ENCODE data around the gene LRRFIP1.

LRRFIP1 gene

DNA sequence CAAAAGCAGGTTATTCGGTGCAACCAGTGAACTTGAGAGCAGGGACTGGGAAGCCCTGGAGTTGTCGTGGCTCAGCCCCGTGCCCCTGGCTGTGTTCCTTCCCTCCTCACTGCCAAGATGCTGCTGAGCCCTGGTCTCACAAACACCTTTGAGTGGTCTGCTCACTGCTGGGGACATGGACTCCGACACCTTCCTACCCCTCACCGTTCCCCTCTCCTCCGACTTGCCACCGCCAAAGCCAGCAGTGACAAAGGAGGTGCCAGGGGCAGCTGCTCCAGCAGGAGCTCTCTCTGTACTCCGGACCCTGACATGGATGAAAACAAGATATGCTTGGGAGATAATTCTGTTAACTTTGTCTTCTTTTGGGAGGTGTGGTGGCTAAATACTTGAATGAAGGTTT is 17.9 kb downstream of the LRRFIP1 start:
- Mint-ChIP-seq H3K27me3 (peaks cover 53 to 54% of the 10 kb centered on the region in 2 donors), H3K27ac (no peak overlapping the region), H3K36me3 (ENCODE audit: insufficient read depth) (no peaks in the 10 kb centered on the region), H3K4me1 (ENCODE audit: low read depth in 2 of 2) (no peaks in the 10 kb centered on the region), H3K4me3 (no peak overlapping the region), H3K9me3 (no peaks in the 10 kb centered on the region)
- ATAC-seq (replicated peaks) (no peak), DNase-seq (no peak)

DNA sequence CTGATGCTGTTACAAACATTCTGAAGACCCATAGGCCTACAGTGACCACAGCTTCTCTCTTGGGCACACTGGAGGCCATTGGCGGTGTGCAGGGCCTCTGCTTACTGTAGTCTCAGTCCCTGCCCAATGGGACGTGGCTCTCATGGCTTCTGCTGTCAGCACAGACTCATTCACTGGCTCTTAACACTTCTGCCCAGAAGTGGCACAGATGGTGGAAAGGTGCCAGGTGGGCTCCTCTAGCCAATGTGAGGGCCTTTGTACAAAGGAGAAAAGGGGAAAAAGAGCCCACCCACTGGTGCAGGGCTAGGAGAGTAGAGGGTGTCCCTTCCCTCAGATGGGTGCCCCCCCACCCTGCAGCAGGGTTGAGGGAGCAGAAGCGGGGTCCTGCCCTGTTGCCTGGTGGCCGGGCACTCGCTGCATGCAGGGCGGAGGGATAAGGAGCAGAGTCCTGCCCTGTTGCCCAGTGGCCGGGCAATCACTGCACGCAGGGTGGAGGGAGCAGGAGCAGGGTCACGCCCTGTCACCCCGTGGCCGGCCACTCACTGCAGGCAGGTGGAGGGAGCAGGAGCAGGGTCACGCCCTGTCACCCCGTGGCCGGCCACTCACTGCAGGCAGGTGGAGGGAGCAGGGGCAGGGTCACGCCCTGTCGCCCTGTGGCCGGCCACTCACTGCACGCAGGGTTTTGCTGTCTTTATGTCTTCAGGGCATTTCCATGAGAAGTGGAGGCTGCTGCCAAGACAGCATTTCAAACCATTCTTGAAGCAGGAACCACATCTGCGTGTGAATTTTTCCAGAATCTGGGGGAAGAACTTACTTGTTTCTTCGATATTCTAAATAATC is 20.0 kb downstream of the LRRFIP1 start:
- no peaks in the 10 kb centered on the region for H3K9me3 Mint-ChIP-seq
- no peak overlapping the region for H3K27ac Mint-ChIP-seq
- DNase-seq (no peak), ATAC-seq (replicated peaks) (no peak)
- H3K27me3 Mint-ChIP-seq, result peaks cover 60 to 67% of the 10 kb centered on the region in 2 donors
- no peaks in the 10 kb centered on the region for H3K4me1 Mint-ChIP-seq (ENCODE audit: low read depth in 2 of 2)
- H3K4me3 Mint-ChIP-seq, result no peak overlapping the region
- H3K36me3 Mint-ChIP-seq (ENCODE audit: insufficient read depth), result no peaks in the 10 kb centered on the region

GRCh38 chr2:237648016-237648381 is 20.6 kb downstream of the LRRFIP1 start:
- Mint-ChIP-seq H3K4me3 (no peak overlapping the region), H3K4me1 (ENCODE audit: low read depth in 2 of 2) (no peaks in the 10 kb centered on the region), H3K9me3 (no peaks in the 10 kb centered on the region), H3K27ac (no peak overlapping the region), H3K36me3 (ENCODE audit: insufficient read depth) (no peaks in the 10 kb centered on the region), H3K27me3 (peaks cover 65 to 73% of the 10 kb centered on the region in 2 donors)
- DNase-seq (no peak), ATAC-seq (replicated peaks) (no peak)

DNA sequence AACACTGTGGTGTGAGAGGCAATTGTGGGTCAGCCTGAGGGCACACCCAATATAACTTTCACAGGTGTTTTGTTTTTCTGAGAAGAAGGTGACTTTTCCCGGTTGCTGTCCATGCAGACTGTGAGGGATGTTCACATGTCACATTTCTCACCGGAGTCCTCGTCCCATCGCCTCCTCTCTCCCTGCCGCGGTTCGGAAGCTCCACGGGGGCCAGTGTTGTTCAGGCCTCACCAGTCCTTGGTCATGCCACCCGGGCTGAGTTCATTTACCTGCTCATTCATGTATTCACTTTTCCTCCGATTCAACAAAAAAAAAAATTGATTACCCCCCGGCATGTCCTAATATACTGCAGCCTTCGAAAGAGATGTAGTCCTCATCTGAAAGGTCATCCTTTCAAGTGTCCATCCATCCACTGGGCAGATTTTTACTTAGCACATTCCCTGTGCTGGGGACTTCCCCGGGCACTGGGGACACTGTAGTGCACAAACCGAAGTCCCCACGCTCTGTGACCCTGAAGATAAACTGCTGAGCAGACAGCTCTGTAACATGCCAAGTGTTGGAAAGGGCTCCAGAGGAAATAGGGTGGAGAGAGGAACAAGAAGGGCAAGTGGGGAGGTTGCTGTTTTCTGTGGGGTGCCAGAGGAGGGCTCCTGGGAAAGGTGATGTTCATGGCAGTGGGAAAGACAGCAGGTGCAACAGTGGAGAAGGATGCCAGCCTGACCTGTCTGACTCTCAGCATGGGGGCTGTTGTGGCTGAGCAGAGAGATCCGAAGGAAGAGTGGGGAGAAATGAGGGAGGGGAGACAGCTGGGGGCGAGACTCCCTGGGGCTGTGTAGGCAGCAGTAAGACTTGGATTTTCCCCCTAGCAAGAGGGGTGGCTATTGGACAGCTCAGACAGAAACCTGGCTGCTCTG is 22.4 kb downstream of the LRRFIP1 start:
- DNase-seq, result no peak
- no peak for ATAC-seq (replicated peaks)
- peaks cover 60 to 67% of the 10 kb centered on the region in 2 donors for H3K27me3 Mint-ChIP-seq
- no peaks in the 10 kb centered on the region for H3K9me3 Mint-ChIP-seq
- H3K4me1 Mint-ChIP-seq (ENCODE audit: low read depth in 2 of 2), result peaks cover 0 to 6% of the 10 kb centered on the region in 2 donors
- H3K27ac Mint-ChIP-seq, result no peak overlapping the region
- no peak overlapping the region for H3K4me3 Mint-ChIP-seq
- H3K36me3 Mint-ChIP-seq (ENCODE audit: insufficient read depth), result no peaks in the 10 kb centered on the region

DNA sequence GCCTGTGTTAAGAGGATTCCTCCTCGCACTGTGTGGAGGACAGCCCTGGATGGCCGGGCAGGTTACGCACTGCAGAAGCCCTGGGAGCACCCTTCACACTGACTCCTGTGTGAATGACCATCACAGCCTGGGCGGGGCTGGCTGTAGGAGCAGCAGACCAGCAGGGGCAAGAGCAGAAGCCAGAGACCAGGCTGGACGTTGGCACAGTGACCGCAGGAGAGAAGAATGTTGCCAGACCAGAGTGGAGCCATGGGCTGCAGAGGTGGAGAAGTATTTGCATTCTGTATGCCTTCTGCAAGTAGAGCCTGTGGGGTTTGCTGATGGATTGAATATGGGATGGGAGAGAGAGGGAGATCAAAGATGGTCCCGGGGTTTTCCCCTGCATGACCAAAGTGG is 23.1 kb downstream of the LRRFIP1 start:
- ATAC-seq (replicated peaks) (no peak), DNase-seq (no peak)
- Mint-ChIP-seq H3K36me3 (ENCODE audit: insufficient read depth) (no peaks in the 10 kb centered on the region), H3K4me3 (no peak overlapping the region), H3K27me3 (peaks cover 55 to 60% of the 10 kb centered on the region in 2 donors), H3K27ac (no peak overlapping the region), H3K9me3 (no peaks in the 10 kb centered on the region), H3K4me1 (ENCODE audit: low read depth in 2 of 2) (peaks cover 0 to 6% of the 10 kb centered on the region in 2 donors)

DNA sequence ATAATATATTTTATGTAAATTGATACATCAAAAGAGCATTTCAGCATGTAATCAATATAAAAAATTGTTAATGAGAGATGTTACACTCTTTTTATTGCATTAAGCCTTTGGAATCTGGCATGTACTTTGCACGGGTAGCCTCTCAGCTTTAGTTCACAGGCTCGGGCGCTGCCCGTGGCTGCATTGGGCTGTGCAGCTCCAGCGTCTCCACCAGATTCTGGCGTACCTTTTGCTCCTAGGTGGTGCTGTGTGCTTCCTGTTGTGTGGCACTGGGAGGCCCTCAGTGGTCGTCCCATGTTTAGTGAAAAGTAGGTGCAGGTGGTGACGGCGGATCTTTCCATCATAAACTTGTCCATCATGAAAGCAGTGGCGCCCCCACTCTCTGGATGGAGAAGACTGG is 24.4 kb downstream of the LRRFIP1 start:
- peaks cover 56 to 57% of the 10 kb centered on the region in 2 donors for H3K27me3 Mint-ChIP-seq
- H3K4me3 Mint-ChIP-seq, result no peak overlapping the region
- H3K4me1 Mint-ChIP-seq (ENCODE audit: low read depth in 2 of 2), result peaks cover 0 to 6% of the 10 kb centered on the region in 2 donors
- no peaks in the 10 kb centered on the region for H3K9me3 Mint-ChIP-seq
- DNase-seq (no peak), ATAC-seq (replicated peaks) (no peak)
- H3K27ac Mint-ChIP-seq, result no peak overlapping the region
- H3K36me3 Mint-ChIP-seq (ENCODE audit: insufficient read depth), result no peaks in the 10 kb centered on the region

DNA sequence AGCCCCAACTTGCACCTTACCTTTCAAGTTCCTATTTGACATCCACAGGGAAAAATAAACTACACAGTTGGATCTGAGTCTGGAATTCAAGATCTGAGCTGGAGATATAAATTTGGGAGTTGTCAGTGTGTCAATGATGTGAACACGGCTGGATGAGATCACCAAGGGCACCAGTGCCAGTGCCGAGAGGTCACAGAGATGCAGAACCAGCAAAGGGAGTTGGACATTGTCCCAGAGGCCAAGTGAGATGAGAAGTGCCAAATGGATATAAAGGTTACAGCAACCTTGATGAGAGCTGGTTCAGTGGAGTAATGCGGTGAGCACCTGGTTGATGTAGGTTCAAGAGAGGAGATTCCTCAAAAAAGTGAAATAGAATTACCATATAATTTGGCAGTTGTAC is 24.8 kb downstream of the LRRFIP1 start:
- DNase-seq (no peak), ATAC-seq (replicated peaks) (no peak)
- peaks cover 54 to 56% of the 10 kb centered on the region in 2 donors for H3K27me3 Mint-ChIP-seq
- H3K4me1 Mint-ChIP-seq (ENCODE audit: low read depth in 2 of 2), result peaks cover 0 to 6% of the 10 kb centered on the region in 2 donors
- no peaks in the 10 kb centered on the region for H3K36me3 Mint-ChIP-seq (ENCODE audit: insufficient read depth)
- no peak overlapping the region for H3K4me3 Mint-ChIP-seq
- no peak overlapping the region for H3K27ac Mint-ChIP-seq
- no peaks in the 10 kb centered on the region for H3K9me3 Mint-ChIP-seq

- no peak overlapping the region for H3K27ac Mint-ChIP-seq
- no peak for ATAC-seq (replicated peaks)
- DNase-seq, result no peak
- peaks cover 47 to 59% of the 10 kb centered on the region in 2 donors for H3K27me3 Mint-ChIP-seq
- peaks cover 0 to 6% of the 10 kb centered on the region in 2 donors for H3K4me1 Mint-ChIP-seq (ENCODE audit: low read depth in 2 of 2)
- no peak overlapping the region for H3K4me3 Mint-ChIP-seq
- H3K36me3 Mint-ChIP-seq (ENCODE audit: insufficient read depth), result no peaks in the 10 kb centered on the region
- H3K9me3 Mint-ChIP-seq, result no peaks in the 10 kb centered on the region
Observed at GRCh38 chr2:237652854-237653253, 25.5 kb downstream of the LRRFIP1 start.

DNA sequence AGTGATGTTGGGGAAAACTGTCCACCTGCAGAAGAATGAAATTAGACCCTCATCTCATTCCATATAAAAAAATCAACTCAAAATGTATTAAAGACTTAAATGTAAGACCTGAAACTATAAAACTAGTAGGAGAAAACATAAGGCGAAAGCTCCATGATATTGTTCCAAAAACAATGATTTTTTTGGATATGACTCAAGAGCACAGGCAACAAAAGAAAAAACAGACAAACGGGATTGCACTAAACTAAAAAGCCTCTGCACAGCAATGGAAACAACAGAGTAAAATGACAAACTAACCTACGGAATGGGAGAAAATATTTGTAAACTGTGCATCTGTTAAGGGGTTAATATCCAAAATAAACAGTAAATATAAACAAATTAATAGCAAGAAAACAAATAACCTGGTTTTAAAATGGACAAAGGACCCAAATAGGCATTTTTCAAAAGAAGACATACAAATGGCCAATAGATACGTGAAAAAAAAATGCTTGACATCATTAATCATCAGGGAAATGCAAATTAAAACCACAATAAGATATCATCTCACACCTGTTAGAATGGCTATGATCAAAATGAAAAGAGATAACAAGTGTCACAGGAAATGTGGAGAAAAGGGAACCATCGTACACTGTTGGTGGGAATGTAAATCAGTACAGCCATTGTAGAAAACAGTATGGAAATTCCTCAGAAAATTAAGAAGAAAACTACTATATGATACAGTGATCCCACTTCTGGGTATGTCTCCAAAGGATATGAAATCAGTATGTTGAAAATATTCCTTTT is 26.6 kb downstream of the LRRFIP1 start:
- no peak overlapping the region for H3K27ac Mint-ChIP-seq
- no peaks in the 10 kb centered on the region for H3K36me3 Mint-ChIP-seq (ENCODE audit: insufficient read depth)
- DNase-seq, result no peak
- H3K9me3 Mint-ChIP-seq, result no peaks in the 10 kb centered on the region
- H3K4me3 Mint-ChIP-seq, result no peak overlapping the region
- no peak for ATAC-seq (replicated peaks)
- peaks cover 0 to 6% of the 10 kb centered on the region in 2 donors for H3K4me1 Mint-ChIP-seq (ENCODE audit: low read depth in 2 of 2)
- peaks cover 49 to 60% of the 10 kb centered on the region in 2 donors for H3K27me3 Mint-ChIP-seq

- Mint-ChIP-seq H3K27me3 (peaks cover 39 to 56% of the 10 kb centered on the region in 2 donors), H3K4me3 (no peak overlapping the region), H3K36me3 (ENCODE audit: insufficient read depth) (no peaks in the 10 kb centered on the region), H3K9me3 (no peaks in the 10 kb centered on the region), H3K27ac (no peak overlapping the region), H3K4me1 (ENCODE audit: low read depth in 2 of 2) (peaks cover 0 to 6% of the 10 kb centered on the region in 2 donors)
- ATAC-seq (replicated peaks) (no peak), DNase-seq (no peak)
Observed at GRCh38 chr2:237657063-237657462, 29.7 kb downstream of the LRRFIP1 start.

- no peaks in the 10 kb centered on the region for H3K36me3 Mint-ChIP-seq (ENCODE audit: insufficient read depth)
- no peak overlapping the region for H3K4me3 Mint-ChIP-seq
- peaks cover 10 to 13% of the 10 kb centered on the region in 2 donors for H3K4me1 Mint-ChIP-seq (ENCODE audit: low read depth in 2 of 2)
- DNase-seq, result no peak
- no peak overlapping the region for H3K27ac Mint-ChIP-seq
- H3K9me3 Mint-ChIP-seq, result no peaks in the 10 kb centered on the region
- H3K27me3 Mint-ChIP-seq, result peaks cover 46% of the 10 kb centered on the region in 2 donors
- ATAC-seq (replicated peaks), result no peak
Observed at GRCh38 chr2:237660381-237660900, 33.1 kb downstream of the LRRFIP1 start.

DNA sequence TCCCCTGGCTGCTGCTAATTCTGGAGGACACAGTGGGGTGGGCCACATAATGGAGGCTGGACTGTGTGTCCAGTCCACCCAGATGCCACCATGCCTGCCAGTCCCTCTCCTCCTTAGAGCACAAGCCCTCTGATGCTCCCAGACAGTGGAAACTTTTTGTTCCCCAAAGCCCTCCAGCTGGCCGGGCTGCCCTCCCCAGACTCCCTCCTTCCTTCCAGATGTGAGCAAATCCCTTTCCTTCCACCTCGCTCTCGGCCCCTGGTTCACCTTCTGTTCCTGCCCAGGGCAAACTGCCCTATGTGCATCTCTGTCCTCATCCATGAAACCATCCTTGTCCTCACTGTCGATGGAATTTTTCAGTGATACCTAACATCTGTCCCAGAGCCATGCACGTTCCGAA is 33.9 kb downstream of the LRRFIP1 start:
- no peaks in the 10 kb centered on the region for H3K36me3 Mint-ChIP-seq (ENCODE audit: insufficient read depth)
- H3K27ac Mint-ChIP-seq, result no peak overlapping the region
- H3K4me3 Mint-ChIP-seq, result no peak overlapping the region
- ATAC-seq (replicated peaks), result no peak
- peaks cover 45 to 46% of the 10 kb centered on the region in 2 donors for H3K27me3 Mint-ChIP-seq
- no peak for DNase-seq
- H3K4me1 Mint-ChIP-seq (ENCODE audit: low read depth in 2 of 2), result peaks cover 10 to 13% of the 10 kb centered on the region in 2 donors
- no peaks in the 10 kb centered on the region for H3K9me3 Mint-ChIP-seq

GRCh38 chr2:237661799-237662328 is 34.5 kb downstream of the LRRFIP1 start:
- Mint-ChIP-seq H3K36me3 (ENCODE audit: insufficient read depth) (no peaks in the 10 kb centered on the region), H3K27me3 (peaks cover 42 to 47% of the 10 kb centered on the region in 2 donors), H3K27ac (no peak overlapping the region), H3K4me1 (ENCODE audit: low read depth in 2 of 2) (peaks cover 10 to 13% of the 10 kb centered on the region in 2 donors), H3K4me3 (no peak overlapping the region), H3K9me3 (no peaks in the 10 kb centered on the region)
- ATAC-seq (replicated peaks) (no peak), DNase-seq (no peak)
